ENCODE results near the gene FAM222A.

The FAM222A gene

DNA sequence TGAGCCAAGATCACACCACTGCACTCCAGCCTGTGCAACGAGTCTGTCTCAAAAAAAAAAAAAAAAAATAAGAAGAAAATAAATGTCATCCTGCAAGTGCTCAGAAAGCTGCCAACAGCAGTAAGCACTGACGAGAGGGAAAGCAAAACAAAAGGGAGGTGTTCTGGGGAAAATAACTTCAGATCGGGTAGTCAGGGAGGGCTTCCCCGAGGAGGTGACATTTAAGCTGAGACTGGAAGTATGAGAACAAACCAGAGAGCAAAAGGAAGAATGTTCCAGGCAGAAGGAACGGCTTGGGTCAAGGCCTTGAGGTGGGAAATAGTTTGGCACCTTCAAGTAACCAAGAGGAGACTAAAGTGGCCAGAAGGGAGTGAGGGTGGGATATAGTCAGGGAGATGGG, 4.7 kb upstream of the FAM222A start:
- TF ChIP-seq, protein P1, sequence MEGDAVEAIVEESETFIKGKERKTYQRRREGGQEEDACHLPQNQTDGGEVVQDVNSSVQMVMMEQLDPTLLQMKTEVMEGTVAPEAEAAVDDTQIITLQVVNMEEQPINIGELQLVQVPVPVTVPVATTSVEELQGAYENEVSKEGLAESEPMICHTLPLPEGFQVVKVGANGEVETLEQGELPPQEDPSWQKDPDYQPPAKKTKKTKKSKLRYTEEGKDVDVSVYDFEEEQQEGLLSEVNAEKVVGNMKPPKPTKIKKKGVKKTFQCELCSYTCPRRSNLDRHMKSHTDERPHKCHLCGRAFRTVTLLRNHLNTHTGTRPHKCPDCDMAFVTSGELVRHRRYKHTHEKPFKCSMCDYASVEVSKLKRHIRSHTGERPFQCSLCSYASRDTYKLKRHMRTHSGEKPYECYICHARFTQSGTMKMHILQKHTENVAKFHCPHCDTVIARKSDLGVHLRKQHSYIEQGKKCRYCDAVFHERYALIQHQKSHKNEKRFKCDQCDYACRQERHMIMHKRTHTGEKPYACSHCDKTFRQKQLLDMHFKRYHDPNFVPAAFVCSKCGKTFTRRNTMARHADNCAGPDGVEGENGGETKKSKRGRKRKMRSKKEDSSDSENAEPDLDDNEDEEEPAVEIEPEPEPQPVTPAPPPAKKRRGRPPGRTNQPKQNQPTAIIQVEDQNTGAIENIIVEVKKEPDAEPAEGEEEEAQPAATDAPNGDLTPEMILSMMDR (IDR thresholded peaks at IDR 0.05; ENCODE audit: low read depth, low read length), result no peak
- no peak for DNase-seq (ENCODE audit: extremely low read depth, low read depth)

DNA sequence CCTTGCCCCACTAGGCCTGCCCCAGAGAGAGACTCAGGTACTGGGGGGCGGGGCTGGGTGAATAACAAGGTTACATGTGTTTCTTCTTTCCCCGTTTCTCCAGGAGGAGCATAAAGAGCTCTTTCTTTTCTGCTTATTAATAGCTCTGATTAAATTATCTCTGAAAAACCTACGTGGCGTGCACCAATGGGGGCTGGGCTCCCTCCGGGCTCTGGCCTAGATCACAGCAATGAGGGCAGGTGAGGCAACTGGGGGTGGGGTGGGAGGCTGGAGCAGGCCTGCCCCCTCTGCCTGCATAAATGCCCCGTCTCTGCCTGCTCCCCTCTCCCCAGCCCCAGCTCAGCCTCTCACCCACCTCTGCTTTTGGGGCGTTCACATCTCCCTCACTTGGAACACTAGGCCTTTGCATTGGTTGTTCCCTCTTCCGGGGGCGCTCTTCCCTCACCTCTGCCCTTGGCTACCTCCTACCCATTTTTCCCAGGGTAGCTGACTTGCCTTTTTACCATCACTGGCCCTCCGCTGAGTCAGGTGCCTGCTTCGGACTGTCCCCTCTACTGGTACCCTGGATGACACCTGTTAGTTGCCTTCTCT, 4.1 kb upstream of the FAM222A start:
- TF ChIP-seq, protein P1 (IDR thresholded peaks at IDR 0.05; ENCODE audit: low read depth, low read length), result no peak

DNA sequence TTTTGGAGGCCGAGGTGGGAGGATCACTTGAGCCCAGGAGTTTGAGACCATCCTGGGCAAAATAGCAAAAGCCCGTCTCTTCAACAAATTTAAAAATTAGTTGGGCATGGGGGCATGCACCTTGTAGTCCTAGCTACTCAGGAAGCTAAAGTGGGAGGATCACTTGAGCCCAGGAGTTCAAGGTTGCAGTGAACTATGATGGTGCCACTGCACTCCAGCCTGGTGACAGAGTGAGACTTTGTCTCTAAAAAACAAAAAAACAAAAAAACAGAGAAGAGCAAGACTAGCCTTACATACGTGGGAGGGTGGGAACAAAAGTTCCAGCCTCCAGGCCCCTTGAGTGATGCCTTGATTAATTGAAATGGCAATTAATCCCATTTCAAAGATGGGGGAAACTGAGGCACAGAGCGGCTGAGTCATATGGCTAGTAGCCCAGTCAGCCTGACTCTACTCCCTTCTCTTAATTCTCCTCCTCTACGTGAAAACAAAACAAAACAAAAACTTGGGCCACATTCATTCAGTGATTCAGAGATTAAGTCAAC, 3.3 kb upstream of the FAM222A start:
- no peak for DNase-seq (ENCODE audit: extremely low read depth, low read depth)
- TF ChIP-seq, protein P1 (IDR thresholded peaks at IDR 0.05; ENCODE audit: low read depth, low read length), result no peak

More for the DNA sequence above, 4.1 kb upstream of the FAM222A start:
- DNase-seq (ENCODE audit: extremely low read depth, low read depth), result no peak

DNA sequence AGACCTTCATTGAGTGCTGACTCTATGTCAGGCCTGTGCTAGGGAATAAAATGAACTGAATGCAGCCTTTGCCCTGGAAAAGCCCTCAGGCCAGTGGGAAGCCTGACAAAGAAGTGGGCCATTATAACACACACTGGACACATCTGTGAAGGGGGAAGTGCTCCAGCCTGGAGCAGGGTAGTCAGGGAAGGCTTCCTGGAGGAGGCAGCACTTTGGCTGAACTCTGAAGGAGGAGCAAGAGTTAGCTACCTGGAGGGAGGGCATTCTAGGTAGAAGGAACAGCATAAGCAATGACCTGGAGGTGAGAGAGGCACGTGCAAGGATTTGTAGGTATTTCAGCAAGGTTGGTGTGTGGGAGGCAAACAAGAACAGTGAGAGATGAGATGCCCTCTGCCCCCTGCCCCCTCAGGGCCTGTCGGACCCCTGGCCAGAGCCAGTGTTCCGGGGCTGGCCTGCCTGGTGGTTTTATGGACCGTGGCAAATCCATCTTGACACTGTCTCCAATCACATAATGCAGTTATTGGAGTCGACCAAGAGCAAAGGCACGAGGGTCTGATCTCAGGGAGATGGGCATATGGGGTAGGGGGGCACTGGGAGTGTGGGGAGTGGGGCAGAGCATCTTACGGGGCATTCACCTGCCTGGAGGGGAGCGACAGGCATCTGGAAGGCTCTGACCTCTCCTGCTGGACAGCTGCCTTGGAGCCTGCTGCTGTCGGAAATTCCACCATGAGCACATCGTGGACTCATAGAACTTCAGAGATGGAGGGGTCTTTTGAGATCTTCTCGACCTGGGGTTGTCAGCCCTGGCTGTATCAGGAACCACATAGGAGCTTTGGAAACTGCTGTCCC, 2.7 kb upstream of the FAM222A start:
- TF ChIP-seq, protein P1 (IDR thresholded peaks at IDR 0.05; ENCODE audit: low read depth, low read length), result no peak
- no peak for DNase-seq (ENCODE audit: extremely low read depth, low read depth)

DNA sequence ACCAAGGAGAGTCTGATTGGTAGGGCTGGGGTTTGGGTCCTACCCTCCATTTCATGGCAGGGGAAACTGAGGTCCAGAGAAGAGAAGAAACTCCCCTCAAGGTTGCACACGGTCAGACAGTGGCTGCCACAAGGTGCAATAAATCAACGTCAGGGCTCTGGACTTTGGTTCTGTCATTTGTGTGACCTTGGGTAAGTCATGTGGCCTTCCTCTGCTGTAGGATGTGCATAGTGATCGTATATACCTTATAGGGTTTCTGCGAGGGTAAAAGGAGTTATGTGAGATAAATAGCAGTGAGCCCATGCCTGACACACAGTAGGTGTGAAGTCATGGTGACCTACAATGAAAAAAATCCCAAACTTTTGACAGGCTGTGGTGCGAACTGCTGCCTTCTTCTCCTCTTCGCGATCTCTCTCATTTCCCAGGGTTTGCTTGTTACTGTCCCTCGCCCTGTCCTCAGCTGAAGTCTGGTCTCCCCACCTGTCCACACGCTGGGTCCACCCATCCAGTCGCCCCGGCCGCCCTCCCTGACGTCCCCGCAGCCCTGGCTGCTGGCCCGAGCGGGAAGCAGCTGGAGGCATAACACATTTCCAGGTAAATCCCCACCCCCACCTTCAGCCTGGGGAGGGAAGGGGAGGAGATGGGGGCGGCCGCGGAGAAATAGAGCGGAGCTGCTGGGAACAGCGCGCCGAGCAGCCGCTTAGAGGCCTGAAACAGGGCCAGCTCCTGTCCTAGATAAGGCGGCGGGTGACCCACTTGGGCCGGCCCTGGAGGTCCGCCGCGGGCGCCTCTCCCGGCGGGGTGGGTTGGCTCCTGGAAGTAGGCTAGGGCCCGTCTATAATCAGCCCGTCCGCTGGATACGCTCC, 1.8 kb upstream of the FAM222A start:
- TF ChIP-seq, protein P1 (IDR thresholded peaks at IDR 0.05; ENCODE audit: low read depth, low read length), result no peak
- no peak for DNase-seq (ENCODE audit: extremely low read depth, low read depth)

DNA sequence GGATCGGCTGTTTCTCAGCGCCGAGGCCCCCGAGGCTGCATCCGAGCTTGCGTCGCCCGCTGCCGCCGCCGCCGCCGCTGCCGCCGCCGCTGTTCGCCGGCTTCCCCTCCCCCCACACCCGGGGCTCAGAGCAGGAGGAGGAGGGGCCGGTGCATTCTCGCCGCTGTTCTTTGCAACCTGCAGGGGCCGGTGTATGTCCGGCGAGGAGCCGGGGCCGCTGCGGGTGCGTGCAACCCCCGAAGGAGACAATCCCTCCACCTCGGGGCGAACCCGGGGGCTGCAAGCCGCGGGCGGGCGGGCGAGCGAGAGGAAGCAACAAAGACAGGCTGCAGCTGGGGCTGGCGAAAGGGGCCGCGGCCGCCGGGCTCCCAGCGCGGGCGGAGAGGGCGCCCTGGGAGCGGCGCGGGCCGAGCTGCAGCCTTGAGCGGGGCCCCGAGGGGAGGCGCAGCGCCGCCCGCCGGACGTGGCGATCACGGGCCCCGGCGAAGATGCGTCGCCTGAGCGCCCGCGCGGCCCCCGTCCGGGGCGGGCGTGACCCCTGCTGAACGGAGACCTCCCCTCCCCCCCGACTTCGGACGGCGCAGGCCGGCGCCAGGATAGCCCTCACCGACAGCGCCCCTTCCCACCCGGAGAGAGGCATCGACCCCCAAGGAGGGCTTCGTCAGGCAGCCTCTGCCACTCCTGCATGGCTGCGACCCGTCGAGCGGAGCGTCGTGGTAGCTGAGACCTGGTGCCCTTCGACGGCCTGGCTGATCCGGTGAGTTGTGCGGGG, 702 bp downstream of the FAM222A start:
- TF ChIP-seq, protein P1 (IDR thresholded peaks at IDR 0.05; ENCODE audit: low read depth, low read length), result no peak
- DNase-seq (ENCODE audit: extremely low read depth, low read depth), result no peak
